Osteoblast (primary cell): ENCODE measurements around the gene ZNF26. TPM values are rescaled to one million over a fixed set of nuclear protein-coding genes. Genes with fewer than 3 reads are reported as not detected.

Source experiments
- DNase-seq: peaks from one replicate; pipeline ENCODE4 v3.0.0; 2011; ENCODE audit warnings: low spot score, mixed read lengths; ENCODE audit not compliant: insufficient read length; ENCODE audit errors: missing footprints
- H2AFZ ChIP-seq: 2 replicates; pipeline ENCODE4 v1.6.0; 2011; ENCODE audit warnings: mild to moderate bottlenecking, low read length
- H3K27ac ChIP-seq: 2 replicates; pipeline ENCODE4 v1.5.1; 2011; ENCODE audit warnings: mild to moderate bottlenecking, low read depth, low read length, moderate library complexity
- H3K27me3 ChIP-seq: 2 replicates; pipeline ENCODE4 v1.6.0; 2012; ENCODE audit warnings: mild to moderate bottlenecking, control low read depth, inconsistent platforms, low read length, moderate library complexity; ENCODE audit not compliant: insufficient read depth
- H3K36me3 ChIP-seq: 2 replicates; pipeline ENCODE4 v1.5.1; 2011; ENCODE audit warnings: mild to moderate bottlenecking, low read length, control low read depth, moderate library complexity; ENCODE audit not compliant: insufficient read depth
- H3K4me1 ChIP-seq: 2 replicates; pipeline ENCODE4 v1.5.1; 2011; ENCODE audit warnings: mild to moderate bottlenecking, low read length, control low read depth, moderate library complexity; ENCODE audit not compliant: insufficient read depth
- H3K4me2 ChIP-seq: 2 replicates; pipeline ENCODE4 v1.6.0; 2011; ENCODE audit warnings: mild to moderate bottlenecking, low read length; ENCODE audit not compliant: insufficient read depth
- H3K4me3 ChIP-seq: fragments of 200-600 bp; sonication (generic); 3 replicates; pipeline ENCODE4 v1.5.1; 2012; ENCODE audit warnings: mild to moderate bottlenecking, low read length, inconsistent platforms; ENCODE audit not compliant: insufficient read depth
- H3K79me2 ChIP-seq: 2 replicates; pipeline ENCODE4 v1.6.0; 2012; ENCODE audit warnings: mild to moderate bottlenecking, low read length, control low read depth, inconsistent platforms; ENCODE audit not compliant: insufficient read depth
- H3K9me3 ChIP-seq: 2 replicates; pipeline ENCODE4 v1.5.1; 2011; ENCODE audit warnings: low read depth, low read length, control low read depth
- H4K20me1 ChIP-seq: 2 replicates; pipeline ENCODE4 v1.6.0; 2012; ENCODE audit warnings: mild to moderate bottlenecking, low read length, control low read depth; ENCODE audit not compliant: insufficient read depth
- CTCF ChIP-seq: IDR thresholded peaks from 2 replicates; pipeline ENCODE4 v1.5.1; 2011; ENCODE audit warnings: mild to moderate bottlenecking, low read depth, low read length, moderate library complexity; ENCODE audit errors: extremely low read depth
- total RNA-seq: library from RNA; depleted of rRNA; stranded (reverse); fragments of >200 nt; gene quantifications from 2 replicates; pipeline ENCODE4 v1.2.3, GENCODE V29; 2012

ZNF26 gene
- total RNA-seq, 1 donor = 20.3 TPM

- Histone ChIP-seq H3K9me3 (peaks cover 55% of the 10 kb centered on the region), H3K36me3 (peaks cover 64% of the 10 kb centered on the region)
Measured at GRCh38 chr12:132946246-132946820, 39.8 kb upstream of the ZNF26 start.

GRCh38 chr12:132948146-132949066 is 37.8 kb upstream of the ZNF26 start:
- no peaks in the 10 kb centered on the region for H3K4me1 ChIP-seq
- H3K36me3 ChIP-seq = peaks cover 46% of the 10 kb centered on the region
- H3K27ac ChIP-seq = no peak overlapping the region
- no peak for TF ChIP-seq CTCF
- no peaks in the 10 kb centered on the region for H3K27me3 ChIP-seq
- H3K79me2 ChIP-seq = peaks cover 67% of the 10 kb centered on the region
- DNase-seq = no peak
- no peak overlapping the region for H3K4me3 ChIP-seq
- H3K9me3 ChIP-seq = peaks cover 43% of the 10 kb centered on the region
- H3K4me2 ChIP-seq = no peak overlapping the region
- H4K20me1 ChIP-seq = no peaks in the 10 kb centered on the region
- no peak overlapping the region for H2AFZ ChIP-seq

More at GRCh38 chr12:132946246-132946820, 39.8 kb upstream of the ZNF26 start:
- Histone ChIP-seq H3K4me2 (no peak overlapping the region), H3K27ac (no peak overlapping the region), H3K79me2 (peaks cover 47% of the 10 kb centered on the region), H3K27me3 (no peaks in the 10 kb centered on the region), H3K4me1 (no peaks in the 10 kb centered on the region), H3K4me3 (no peak overlapping the region), H2AFZ (no peak overlapping the region), H4K20me1 (no peaks in the 10 kb centered on the region)
- DNase-seq = no peak
- TF ChIP-seq CTCF = no peak

GRCh38 chr12:132949936-132950837 is 36.0 kb upstream of the ZNF26 start:
- Histone ChIP-seq H3K9me3 (peaks cover 33% of the 10 kb centered on the region), H3K36me3 (peaks cover 28% of the 10 kb centered on the region), H3K4me1 (peaks cover 8% of the 10 kb centered on the region), H3K79me2 (peaks cover 82% of the 10 kb centered on the region), H3K4me3 (no peak overlapping the region), H2AFZ (no peak overlapping the region), H3K27ac (no peak overlapping the region), H3K27me3 (no peaks in the 10 kb centered on the region), H4K20me1 (no peaks in the 10 kb centered on the region), H3K4me2 (no peak overlapping the region)
- DNase-seq = no peak
- TF ChIP-seq CTCF = no peak
